ENCODE data around the gene TUSC2. TPM values are rescaled to one million over a fixed set of nuclear protein-coding genes. Genes with fewer than 3 reads are reported as not detected.

The TUSC2 gene
- total and polyA plus RNA-seq, 9 of the 15 experiments (the other 6 are each of a cell fraction or from before 2014, with no cell fraction given), result 2.8 to 67.5 (median 25.8) TPM

- TF ChIP-seq CHD7 (IDR thresholded peaks at IDR 0.05; ENCODE audit: low read depth, low read length) (no peak), C11orf30 (IDR thresholded peaks at IDR 0.05; ENCODE audit: low read depth) (no peak), HOMEZ (CRISPR knock-in tag; IDR thresholded peaks at IDR 0.05) (no peak), MAZ (CRISPR knock-in tag; conservative IDR thresholded peaks at IDR 0.05 in 1 of 2, IDR thresholded peaks at IDR 0.05 in 1 of 2) (no peak), KDM2B (CRISPR knock-in tag; IDR thresholded peaks at IDR 0.05) (no peak), HNRNPK (IDR thresholded peaks at IDR 0.05; ENCODE audit: low read depth, low read length, poor library complexity, severe bottlenecking) (no peak), MCM3 (IDR thresholded peaks at IDR 0.05) (no peak), ZBED1 (IDR thresholded peaks at IDR 0.05) (no peak), FOXA3 (CRISPR knock-in tag; conservative IDR thresholded peaks at IDR 0.05 in 1 of 2, IDR thresholded peaks at IDR 0.05 in 1 of 2) (no peak)
These were observed 27.3 kb downstream of the TUSC2 start (continued) for GRCh38 chr3:50300681-50301254.
